GM18873 (cell line): ENCODE measurements around the gene TACC3.

Experiments
- ATAC-seq: cut with Tn5 transposase; IDR thresholded peaks from one replicate; pipeline ENCODE4 v1.9.1; 2021; ENCODE audit warnings: mild to moderate bottlenecking, moderate library complexity, moderate number of reproducible peaks; ENCODE audit not compliant: unreplicated experiment, low FRiP score

The TACC3 gene

DNA sequence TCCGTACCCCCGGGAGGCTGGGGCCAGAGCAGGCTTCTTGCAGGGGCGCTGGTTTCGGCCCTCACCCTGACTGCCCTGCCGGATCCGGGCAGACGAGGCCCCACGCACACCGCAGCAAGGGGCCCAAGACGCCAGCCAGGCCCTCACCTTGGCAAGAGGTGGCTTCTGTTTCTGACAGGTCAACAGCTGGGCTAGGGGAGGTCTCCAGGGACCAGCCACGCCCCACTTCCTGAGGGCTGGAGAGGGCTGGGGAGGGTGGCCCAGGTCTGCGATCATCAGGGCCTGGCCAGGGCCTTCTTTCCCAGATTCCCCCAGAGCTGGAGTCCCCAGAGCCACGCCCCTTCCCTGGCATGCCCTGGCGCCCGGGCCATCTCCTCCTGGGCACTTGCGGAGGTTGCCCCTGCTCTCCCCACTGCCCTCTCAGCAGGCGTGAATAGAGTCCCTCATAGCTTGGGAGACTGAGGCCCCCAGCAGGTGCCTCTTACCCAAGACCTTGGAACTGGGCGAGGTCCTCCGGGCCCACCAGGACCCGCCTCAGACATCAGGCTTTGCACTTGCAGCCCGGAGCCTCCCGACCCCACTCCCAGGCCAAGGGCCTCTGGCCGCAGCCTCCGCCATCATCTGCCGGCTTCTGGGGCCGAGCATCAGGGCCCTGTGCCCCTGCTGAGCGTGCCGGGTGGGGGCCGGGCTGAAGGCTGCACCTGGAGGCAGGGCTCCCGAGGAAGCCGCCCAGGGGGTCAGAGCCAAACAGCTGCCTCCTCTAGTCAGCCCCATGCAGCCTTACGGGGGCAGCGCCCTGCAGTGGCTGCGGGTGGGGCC is 65.4 kb downstream of the TACC3 start:
- no peak for ATAC-seq

DNA sequence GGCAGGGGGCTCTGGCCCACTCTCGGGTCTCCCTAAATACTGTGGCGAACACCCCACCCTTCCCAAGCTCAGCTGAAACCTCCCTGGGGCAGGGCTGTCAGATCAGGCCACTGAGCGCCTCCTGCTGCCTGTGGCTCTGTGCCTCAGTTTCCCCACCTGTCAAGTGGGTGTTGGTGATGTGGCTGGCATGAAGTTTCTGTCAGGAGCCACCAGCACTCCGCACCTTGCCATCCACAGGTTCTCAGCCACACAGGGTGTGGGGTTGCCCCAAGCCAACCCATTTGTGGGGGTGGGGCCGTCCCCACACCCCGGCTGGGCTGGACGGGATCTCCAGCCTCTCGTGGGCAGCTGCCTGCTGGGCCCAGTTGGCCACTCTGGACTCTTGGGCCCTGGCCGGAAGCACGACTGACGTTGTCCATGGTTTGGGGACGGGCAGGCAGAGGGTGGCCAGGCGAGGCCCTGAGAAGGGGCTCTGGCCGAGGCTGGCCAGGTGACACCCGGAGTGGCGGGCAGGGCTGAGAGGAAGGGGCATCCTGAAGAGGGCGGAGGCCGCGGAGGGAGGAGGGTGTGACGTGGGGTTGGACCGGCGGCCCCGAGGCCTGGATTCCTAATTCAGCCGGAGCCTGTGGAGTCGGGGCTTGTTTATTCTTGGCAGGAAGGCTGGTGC is 66.2 kb downstream of the TACC3 start:
- no peak for ATAC-seq

DNA sequence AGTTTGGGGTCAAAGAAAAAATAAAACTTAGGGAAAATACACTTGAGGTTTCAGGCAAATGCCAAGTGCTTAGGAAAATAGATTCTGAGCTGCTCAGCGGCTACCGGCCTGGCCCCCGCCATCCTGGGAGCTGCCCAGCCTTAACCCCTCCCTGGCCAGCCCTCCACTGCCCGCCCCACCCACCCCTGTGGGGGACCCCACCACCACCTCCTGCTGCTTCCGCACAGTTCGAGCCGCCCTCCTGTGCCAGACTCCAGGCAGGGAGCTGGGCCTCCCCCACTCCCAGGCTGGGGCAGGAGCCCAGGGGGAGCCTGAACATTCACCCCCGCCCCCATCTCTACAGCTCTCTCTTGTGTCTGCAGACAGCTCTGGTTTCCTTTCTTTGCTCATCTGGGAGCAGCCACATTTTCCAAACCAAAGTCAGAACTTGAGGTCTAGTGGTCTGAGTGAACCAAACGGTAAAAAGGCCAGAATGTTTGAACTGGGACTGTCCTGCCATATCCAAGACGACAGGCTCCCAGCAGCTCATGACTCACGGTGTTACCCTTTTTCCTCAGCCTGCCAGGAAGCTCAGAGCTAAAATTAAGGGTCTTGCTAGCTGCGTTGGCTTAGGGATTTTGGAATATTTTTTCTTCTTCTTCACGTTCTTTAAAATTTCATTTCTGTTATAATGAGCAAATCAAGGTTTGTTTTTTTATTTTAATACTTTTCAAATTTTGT is 67.1 kb downstream of the TACC3 start:
- ATAC-seq, result no peak

DNA sequence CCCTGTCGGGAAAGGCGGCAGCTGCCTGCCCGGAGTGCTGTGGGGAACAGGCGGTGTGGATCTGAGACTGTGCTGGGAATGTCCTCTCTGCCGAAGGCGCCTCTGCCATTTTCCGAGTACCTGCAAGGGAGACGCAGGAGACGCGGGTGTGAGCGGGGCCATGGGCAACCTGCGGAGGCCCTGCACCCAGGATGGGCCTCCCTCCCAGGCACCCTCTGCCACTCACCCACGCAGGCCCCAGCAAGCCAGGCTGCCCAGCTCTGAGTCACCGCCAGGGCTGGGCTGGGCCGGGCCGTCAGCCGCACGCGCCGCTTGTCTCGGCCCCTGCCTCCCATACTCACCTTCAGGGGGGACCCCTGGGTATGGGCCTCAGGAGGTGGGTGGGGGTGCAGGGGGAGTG is 68.2 kb downstream of the TACC3 start:
- no peak for ATAC-seq

DNA sequence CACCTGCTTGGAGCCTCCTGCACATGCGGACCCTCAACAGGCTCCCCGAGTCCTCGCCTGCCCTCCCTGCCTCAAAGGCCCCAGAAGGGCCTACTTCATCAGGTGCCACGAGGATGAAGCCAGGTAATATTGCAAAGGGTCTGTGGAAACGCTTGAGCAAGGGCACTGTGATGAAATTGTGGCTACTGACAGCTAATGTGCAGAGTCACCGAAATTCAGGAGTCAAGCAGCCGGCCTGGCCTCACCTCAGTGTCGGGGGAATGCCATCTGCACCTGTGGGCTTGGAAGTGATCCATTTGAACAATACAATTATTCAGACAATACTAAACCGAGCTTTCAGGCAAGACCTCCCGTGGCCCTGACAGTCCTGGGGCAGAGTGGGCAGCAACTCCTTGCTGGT is 68.7 kb downstream of the TACC3 start:
- ATAC-seq, result no peak

DNA sequence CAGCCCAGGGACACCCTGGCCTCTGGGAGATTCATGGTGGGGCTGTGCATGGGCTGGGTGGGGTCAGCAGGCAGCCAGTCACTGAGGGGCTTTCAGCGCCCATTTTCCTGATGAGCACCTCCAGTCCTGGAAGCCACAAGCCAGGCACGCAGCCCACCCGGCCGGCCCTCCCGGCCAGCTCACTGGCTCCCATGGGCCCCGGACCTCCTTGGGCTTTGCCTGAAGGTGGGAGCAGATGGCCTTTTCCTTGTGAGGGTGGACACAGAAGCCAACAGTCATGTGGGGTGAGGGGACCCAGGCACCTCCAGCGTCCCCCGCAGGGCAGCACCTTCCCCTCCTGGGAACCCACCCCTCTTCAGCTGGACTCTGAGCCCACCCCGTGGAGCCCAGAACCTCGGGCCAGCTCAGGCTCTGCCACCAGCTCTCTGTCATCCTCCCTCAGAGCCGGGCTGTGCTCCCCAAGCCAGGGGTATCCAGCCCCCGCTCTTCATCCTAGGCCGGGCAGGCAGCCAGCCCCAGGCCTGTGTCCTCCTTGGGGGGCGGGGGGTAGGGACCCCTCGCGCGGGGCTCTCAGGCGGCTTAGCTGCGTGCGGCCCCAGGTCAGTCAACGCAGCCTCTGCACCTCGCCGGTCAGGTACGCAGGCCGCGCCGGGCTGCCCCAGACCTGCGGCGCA is 71.0 kb downstream of the TACC3 start:
- no peak for ATAC-seq

DNA sequence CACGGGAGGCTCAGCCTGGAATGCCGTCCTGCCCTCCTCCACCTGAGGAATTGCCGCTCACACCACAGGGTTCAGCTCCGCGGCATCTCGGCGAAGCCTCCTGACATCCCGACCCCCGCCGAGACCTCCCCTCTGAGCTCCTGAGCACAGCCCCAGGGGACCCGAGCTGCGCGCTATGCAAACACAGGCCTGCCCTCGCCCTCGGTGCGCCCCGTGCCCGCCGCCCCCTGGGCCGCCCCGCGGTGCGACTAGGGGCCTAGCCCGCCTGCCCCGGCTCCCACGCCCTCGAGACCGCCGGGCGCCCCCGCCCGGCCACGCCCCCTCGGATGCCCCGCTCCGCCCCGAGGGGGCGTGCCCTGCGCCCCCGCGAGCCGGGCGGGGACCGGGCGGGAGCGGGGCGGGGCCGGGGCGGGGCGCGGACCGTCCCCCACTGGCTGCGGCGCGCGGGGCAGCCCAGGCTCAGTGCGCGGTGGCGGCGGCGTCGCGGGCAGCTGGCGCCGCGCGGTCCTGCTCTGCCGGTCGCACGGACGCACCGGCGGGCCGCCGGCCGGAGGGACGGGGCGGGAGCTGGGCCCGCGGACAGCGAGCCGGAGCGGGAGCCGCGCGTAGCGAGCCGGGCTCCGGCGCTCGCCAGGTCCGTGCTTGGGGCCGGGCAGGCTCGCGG is 71.6 kb downstream of the TACC3 start, which contains the start of gene FGFR3:
TSS of gene FGFR3 (plus strand) at position 462 of the 664 bp plus-strand sequence. CDS start 642 bp downstream, outside the sequence.
- ATAC-seq, result no peak

DNA sequence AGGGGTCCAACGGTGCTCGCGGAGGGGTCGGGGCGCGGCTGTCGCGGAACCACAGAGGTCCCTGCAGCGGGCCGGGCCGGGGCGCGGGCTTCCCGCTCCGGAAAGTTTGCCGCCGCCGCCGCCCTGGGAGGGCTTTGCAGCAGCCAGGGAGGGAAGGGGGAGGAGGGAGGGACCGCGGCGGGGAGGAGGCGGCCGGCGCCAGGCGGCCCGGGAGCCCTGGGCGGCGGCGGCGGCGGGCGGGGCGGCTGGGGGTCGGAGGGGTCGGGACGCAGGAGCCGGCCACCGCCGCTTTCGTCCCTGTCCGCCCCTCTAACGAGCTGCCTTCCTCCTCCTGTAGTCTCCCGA is 72.1 kb downstream of the TACC3 start:
- no peak for ATAC-seq

DNA sequence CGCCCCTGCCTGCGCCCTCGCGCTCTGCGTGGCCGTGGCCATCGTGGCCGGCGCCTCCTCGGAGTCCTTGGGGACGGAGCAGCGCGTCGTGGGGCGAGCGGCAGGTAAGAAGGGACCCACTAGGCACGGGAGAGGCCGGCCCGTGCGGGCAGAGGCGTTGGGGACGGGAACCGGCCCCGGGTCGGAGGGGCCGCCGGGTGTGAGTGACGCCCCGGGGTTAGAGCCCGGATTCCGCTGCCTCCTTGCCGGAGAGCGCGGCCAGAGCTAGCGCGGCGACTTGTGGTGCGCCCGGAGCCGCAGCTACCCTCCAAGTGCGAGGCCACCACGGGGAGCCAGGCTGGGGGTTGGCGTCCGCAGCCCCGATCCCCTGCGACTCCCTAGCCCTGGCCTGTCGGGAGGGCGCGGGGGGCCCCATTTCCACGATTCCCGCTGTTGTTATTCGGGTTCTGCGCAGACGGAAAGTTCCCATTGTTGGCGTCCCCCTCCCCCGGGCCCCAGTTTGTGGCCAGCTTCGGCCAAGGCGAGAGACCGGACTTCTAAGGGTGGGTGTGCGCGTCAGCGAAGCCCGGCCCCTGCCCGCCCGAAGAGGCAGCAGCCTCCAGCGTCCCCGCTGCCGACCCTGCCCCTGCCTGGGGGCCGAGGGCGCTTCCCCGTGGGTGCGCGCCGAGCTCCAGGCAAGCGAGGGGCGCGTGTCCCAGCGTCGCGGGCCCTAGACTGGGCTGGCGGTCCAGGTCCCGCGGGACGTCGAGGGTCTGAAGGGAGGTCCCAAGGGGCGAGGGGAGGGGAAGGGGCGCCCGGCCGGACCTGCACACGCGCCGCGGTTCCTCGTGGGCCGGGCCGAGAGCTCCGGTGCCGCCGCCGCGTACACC is 72.9 kb downstream of the TACC3 start:
- ATAC-seq, result no peak
